ENCODE results near the gene PTPRK. TPM values are rescaled to one million over a fixed set of nuclear protein-coding genes. Genes with fewer than 3 reads are reported as not detected.

Gene PTPRK
- total RNA-seq, 1 experiment from 2014 or later, result 53.8 TPM

GRCh38 chr6:128032042-128032441 is 488.4 kb downstream of the PTPRK start:
- Histone ChIP-seq H3K36me3 (ENCODE audit: low read depth, low read length) (no peaks in the 10 kb centered on the region), H3K4me3 (ENCODE audit: low read length) (no peak overlapping the region), H3K9me3 (ENCODE audit: low read length) (no peaks in the 10 kb centered on the region), H3K4me1 (ENCODE audit: insufficient read depth, low read length) (no peaks in the 10 kb centered on the region), H2AFZ (ENCODE audit: low read length) (no peak overlapping the region), H3K27ac (ENCODE audit: low read length) (no peak overlapping the region), H3K4me2 (ENCODE audit: low read length) (no peak overlapping the region), H3K27me3 (ENCODE audit: low read length) (no peaks in the 10 kb centered on the region), H3F3A (ENCODE audit: low read length, unreplicated experiment) (no peaks in the 10 kb centered on the region), H4K20me1 (ENCODE audit: low read length) (no peaks in the 10 kb centered on the region), H3K9ac (ENCODE audit: low read length) (no peak overlapping the region), H3K79me2 (ENCODE audit: low read length) (no peaks in the 10 kb centered on the region), H3K9me2 (replicated peaks; ENCODE audit: low read length) (no peaks in the 10 kb centered on the region)
- BruUV-seq (replicated peaks), result no TSS peak
- CTCF ChIA-PET, result no interaction called here
- POLR2A ChIA-PET (ENCODE audit: unreplicated experiment), result no interaction called here
- intact Hi-C loops (cut with micrococcal nuclease), result no loop called here
- no peak for ATAC-seq
- TF ChIP-seq CTCF (conservative IDR thresholded peaks at IDR 0.05; ENCODE audit: low read depth, low read length) (no peak), EZH2 (IDR thresholded peaks at IDR 0.05; ENCODE audit: low read length, unreplicated experiment) (no peak), EZH2phosphoT487 (IDR thresholded peaks at IDR 0.05; ENCODE audit: borderline replicate concordance, low read length) (no peak)
- no peak for DNase-seq

DNA sequence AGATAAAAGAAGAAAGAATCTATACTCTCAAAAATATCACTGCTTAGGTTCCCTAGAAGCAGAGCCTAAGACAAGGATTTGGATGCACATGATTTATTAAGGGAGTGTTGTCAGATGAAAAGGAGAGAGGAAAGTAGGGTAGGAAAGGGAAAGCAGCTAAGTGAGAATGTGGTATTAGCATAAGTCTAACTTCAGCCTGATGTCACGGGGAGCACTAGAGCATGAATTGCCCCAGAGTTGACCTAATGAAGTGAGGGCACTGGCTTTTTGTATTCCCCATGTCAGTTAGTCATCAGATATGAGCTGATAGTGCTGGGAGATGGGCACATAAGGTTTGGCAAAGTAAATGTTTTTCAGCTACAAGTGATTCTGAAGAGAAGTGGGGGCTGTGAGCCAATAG is 490.6 kb downstream of the PTPRK start:
- no peak overlapping the region for H3K4me3 ChIP-seq (ENCODE audit: low read length)
- H3K4me1 ChIP-seq (ENCODE audit: insufficient read depth, low read length), result no peaks in the 10 kb centered on the region
- TF ChIP-seq EZH2phosphoT487 (IDR thresholded peaks at IDR 0.05; ENCODE audit: borderline replicate concordance, low read length), result no peak
- TF ChIP-seq EZH2 (IDR thresholded peaks at IDR 0.05; ENCODE audit: low read length, unreplicated experiment), result no peak
- no peak for TF ChIP-seq CTCF (conservative IDR thresholded peaks at IDR 0.05; ENCODE audit: low read depth, low read length)
- no peak overlapping the region for H3K4me2 ChIP-seq (ENCODE audit: low read length)
- no TSS peak for BruUV-seq (replicated peaks)
- no peak overlapping the region for H2AFZ ChIP-seq (ENCODE audit: low read length)
- DNase-seq (no peak), ATAC-seq (no peak)
- POLR2A ChIA-PET (ENCODE audit: unreplicated experiment), result no interaction called here
- H3K9me3 ChIP-seq (ENCODE audit: low read length), result no peaks in the 10 kb centered on the region
- H3F3A ChIP-seq (ENCODE audit: low read length, unreplicated experiment), result no peaks in the 10 kb centered on the region
- no peaks in the 10 kb centered on the region for H3K36me3 ChIP-seq (ENCODE audit: low read depth, low read length)
- H3K27ac ChIP-seq (ENCODE audit: low read length), result no peak overlapping the region
- H3K27me3 ChIP-seq (ENCODE audit: low read length), result no peaks in the 10 kb centered on the region
- H4K20me1 ChIP-seq (ENCODE audit: low read length), result no peaks in the 10 kb centered on the region
- CTCF ChIA-PET, result no interaction called here
- H3K9me2 ChIP-seq (replicated peaks; ENCODE audit: low read length), result no peaks in the 10 kb centered on the region
- intact Hi-C loops (cut with micrococcal nuclease), result no loop called here
- no peak overlapping the region for H3K9ac ChIP-seq (ENCODE audit: low read length)
- H3K79me2 ChIP-seq (ENCODE audit: low read length), result no peaks in the 10 kb centered on the region

- H3K4me2 ChIP-seq (ENCODE audit: low read length), result no peak overlapping the region
- no peak for TF ChIP-seq CTCF (conservative IDR thresholded peaks at IDR 0.05; ENCODE audit: low read depth, low read length)
- TF ChIP-seq EZH2phosphoT487 (IDR thresholded peaks at IDR 0.05; ENCODE audit: borderline replicate concordance, low read length), result no peak
- TF ChIP-seq EZH2 (IDR thresholded peaks at IDR 0.05; ENCODE audit: low read length, unreplicated experiment), result no peak
- CTCF ChIA-PET, result no interaction called here
- no peak for DNase-seq
- H3K4me1 ChIP-seq (ENCODE audit: insufficient read depth, low read length), result no peaks in the 10 kb centered on the region
- no peaks in the 10 kb centered on the region for H3K27me3 ChIP-seq (ENCODE audit: low read length)
- H4K20me1 ChIP-seq (ENCODE audit: low read length), result no peaks in the 10 kb centered on the region
- intact Hi-C loops (cut with micrococcal nuclease), result no loop called here
- H3K9ac ChIP-seq (ENCODE audit: low read length), result no peak overlapping the region
- no peak for ATAC-seq
- no peak overlapping the region for H3K27ac ChIP-seq (ENCODE audit: low read length)
- H3K4me3 ChIP-seq (ENCODE audit: low read length), result no peak overlapping the region
- no peak overlapping the region for H2AFZ ChIP-seq (ENCODE audit: low read length)
- BruUV-seq (replicated peaks), result no TSS peak
- H3K9me2 ChIP-seq (replicated peaks; ENCODE audit: low read length), result no peaks in the 10 kb centered on the region
- H3K9me3 ChIP-seq (ENCODE audit: low read length), result no peaks in the 10 kb centered on the region
- POLR2A ChIA-PET (ENCODE audit: unreplicated experiment), result no interaction called here
- no peaks in the 10 kb centered on the region for H3F3A ChIP-seq (ENCODE audit: low read length, unreplicated experiment)
- no peaks in the 10 kb centered on the region for H3K36me3 ChIP-seq (ENCODE audit: low read depth, low read length)
- H3K79me2 ChIP-seq (ENCODE audit: low read length), result no peaks in the 10 kb centered on the region
Measured at GRCh38 chr6:128028183-128028582, 492.2 kb downstream of the PTPRK start.

Measured in PC-3 (cell line).